A549 (cell line): ENCODE results near the gene ALOX5.

Experiments
- CTCF ChIP-seq: fragments of >200 bp; sonication (Bioruptor Twin); formaldehyde crosslinking; IDR thresholded peaks from 3 replicates; pipeline ENCODE4 v1.5.1; 2016
- EP300 ChIP-seq, 2 experiments: fragments of >200 bp; sonication (Bioruptor Twin); formaldehyde crosslinking; IDR thresholded peaks; 2 replicates in 1 of 2; 3 replicates in 1 of 2; pipeline ENCODE4 v1.6.1; 2016 to 2017
- KDM1A ChIP-seq: fragments of 200-600 bp; sonication (generic); IDR thresholded peaks from 2 replicates; pipeline ENCODE4 v1.6.1; 2016; ENCODE audit warnings: low read depth, mild to moderate bottlenecking
- POLR2A ChIP-seq: IDR thresholded peaks from 2 replicates; pipeline ENCODE4 v1.6.1; 2012; ENCODE audit warnings: mild to moderate bottlenecking, low read length
- RAD21 ChIP-seq, 2 experiments: fragments of >200 bp in 1 of 2; sonication (Bioruptor Twin) in 1 of 2; formaldehyde crosslinking in 1 of 2; IDR thresholded peaks in 1 of 2; conservative IDR thresholded peaks in 1 of 2; 2 replicates in 1 of 2; 3 replicates in 1 of 2; pipeline ENCODE4 v1.6.1; 2012 to 2018; ENCODE audit warnings: inconsistent platforms in 1 of 2
- RNF2 ChIP-seq: fragments of 200-600 bp; sonication (generic); IDR thresholded peaks from 2 replicates; pipeline ENCODE4 v1.6.1; 2016; ENCODE audit warnings: low read depth, mild to moderate bottlenecking, antibody characterized with exemption, moderate library complexity, borderline replicate concordance
- SMC3 ChIP-seq: fragments of >200 bp; sonication (Bioruptor Twin); formaldehyde crosslinking; IDR thresholded peaks from 3 replicates; pipeline ENCODE4 v1.6.1; 2018; ENCODE audit warnings: inconsistent platforms
- ZFP36 ChIP-seq: fragments of 450-650 bp; IDR thresholded peaks from 2 replicates; pipeline ENCODE4 v1.6.1; 2014; ENCODE audit warnings: borderline replicate concordance; ENCODE audit not compliant: partially characterized antibody
- ZSCAN20 ChIP-seq: fragments of 250-450 bp; sonication (Bioruptor Pico); IDR thresholded peaks from 2 replicates; pipeline ENCODE4 v1.8.0; 2022; ENCODE audit warnings: mild to moderate bottlenecking, moderate library complexity
- TF ChIP-seq, protein P1 (sequence below): fragments of 250-450 bp; sonication (Bioruptor Pico); IDR thresholded peaks from 2 replicates; pipeline ENCODE4 v1.5.0; 2021; ENCODE audit warnings: mild to moderate bottlenecking, moderate library complexity, borderline replicate concordance

DNA sequence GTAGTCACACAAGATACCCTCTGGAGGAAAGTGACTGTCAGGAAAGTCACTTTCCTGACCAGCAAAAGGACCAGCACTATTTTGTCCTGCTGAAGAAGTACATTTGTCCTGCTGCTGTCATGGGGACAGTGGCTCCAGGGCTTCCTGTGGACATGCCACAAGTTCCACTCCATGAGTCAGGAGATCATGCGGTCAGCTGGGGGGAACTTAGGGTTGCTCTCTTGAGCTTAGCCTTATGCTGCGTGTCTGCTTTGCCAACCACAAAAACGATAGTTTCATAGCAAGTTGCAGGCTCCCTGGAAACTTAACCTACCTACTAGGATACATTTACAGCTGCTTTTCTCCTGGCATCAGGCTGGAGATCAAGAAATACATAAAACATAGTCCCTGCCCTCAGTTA is 19.8 kb upstream of the ALOX5 start:
- TF ChIP-seq CTCF = no peak
- no peak for TF ChIP-seq EP300 (IDR thresholded peaks at IDR 0.05)
- TF ChIP-seq ZSCAN20 (CRISPR knock-in tag) = no peak
- no peak for TF ChIP-seq RNF2
- TF ChIP-seq KDM1A = no peak
- no peak for TF ChIP-seq POLR2A
- TF ChIP-seq SMC3 = no peak
- TF ChIP-seq ZFP36 = no peak
- no peak for TF ChIP-seq RAD21 (conservative IDR thresholded peaks at IDR 0.05 in 1 of 2, IDR thresholded peaks at IDR 0.05 in 1 of 2)
- TF ChIP-seq, protein P1, sequence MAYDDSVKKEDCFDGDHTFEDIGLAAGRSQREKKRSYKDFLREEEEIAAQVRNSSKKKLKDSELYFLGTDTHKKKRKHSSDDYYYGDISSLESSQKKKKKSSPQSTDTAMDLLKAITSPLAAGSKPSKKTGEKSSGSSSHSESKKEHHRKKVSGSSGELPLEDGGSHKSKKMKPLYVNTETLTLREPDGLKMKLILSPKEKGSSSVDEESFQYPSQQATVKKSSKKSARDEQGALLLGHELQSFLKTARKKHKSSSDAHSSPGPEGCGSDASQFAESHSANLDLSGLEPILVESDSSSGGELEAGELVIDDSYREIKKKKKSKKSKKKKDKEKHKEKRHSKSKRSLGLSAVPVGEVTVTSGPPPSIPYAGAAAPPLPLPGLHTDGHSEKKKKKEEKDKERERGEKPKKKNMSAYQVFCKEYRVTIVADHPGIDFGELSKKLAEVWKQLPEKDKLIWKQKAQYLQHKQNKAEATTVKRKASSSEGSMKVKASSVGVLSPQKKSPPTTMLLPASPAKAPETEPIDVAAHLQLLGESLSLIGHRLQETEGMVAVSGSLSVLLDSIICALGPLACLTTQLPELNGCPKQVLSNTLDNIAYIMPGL (CRISPR knock-in tag) = no peak
